ENCODE data around the gene SHKBP1. TPM values are rescaled to one million over a fixed set of nuclear protein-coding genes. Genes with fewer than 3 reads are reported as not detected.

Gene SHKBP1
- total and polyA plus RNA-seq, 2 of the 4 experiments (the other 2 are of a cell fraction): 15.6 to 94.0 TPM

DNA sequence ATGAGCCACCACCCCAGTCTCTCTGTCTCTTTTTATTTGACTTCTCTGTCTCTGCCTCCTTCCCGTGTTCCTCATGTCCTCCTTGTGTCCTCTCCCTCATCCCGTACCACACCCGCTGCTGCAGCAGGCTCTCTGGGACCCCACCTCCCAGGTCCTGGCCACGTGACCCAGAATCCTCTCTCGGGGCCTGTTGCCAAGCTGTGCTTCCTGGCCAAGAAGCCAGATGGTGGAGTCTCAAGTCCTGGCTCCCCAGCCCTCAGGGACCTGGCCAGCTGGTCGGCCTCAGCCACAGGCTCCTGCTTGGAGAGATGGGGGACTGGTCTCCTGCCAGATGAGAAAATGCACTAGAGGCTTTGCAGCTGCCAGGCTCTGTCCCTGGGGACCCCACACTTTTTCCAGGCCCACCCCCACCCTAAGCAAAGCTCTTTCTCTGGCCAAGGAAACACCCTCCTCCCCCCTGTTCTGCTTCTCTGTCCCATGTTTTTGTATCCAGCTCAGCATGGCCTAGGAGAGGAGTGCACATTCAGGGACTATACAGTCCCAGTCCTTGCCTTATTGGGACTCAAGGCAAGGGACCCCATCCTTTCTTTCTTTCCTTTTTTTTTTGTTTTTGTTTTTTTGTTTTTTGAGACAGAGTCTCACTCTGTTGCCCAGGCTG lies 34.3 kb upstream of the SHKBP1 start:
- Histone ChIP-seq H2AK9ac (replicated peaks; ENCODE audit: low read depth, low read length, poor library complexity) (peak overlapping the region; percentile 72), H3K4ac (ENCODE audit: low read depth, low read length) (no peak overlapping the region), H3K14ac (replicated peaks; ENCODE audit: low read depth, low read length) (no peak overlapping the region), H3K36me3 (ENCODE audit: control insufficient read depth, insufficient read depth, low read length) (no peaks in the 10 kb centered on the region), H3K27ac (ENCODE audit: insufficient read depth, low read length) (peak overlapping the region; percentile 32; the same call in 1 of the 2 replicates), H3K9me1 (ENCODE audit: insufficient read depth, low read length) (no peaks in the 10 kb centered on the region), H4K8ac (ENCODE audit: low read depth in 2 of 2, low read length in 2 of 2) (no peak overlapping the region), H4K5ac (ENCODE audit: low read depth, low read length) (no peak overlapping the region), H3K4me3 (ENCODE audit: insufficient read depth, low read depth, low read length) (no peak overlapping the region), H3K4me2 (ENCODE audit: low read depth, low read length) (peak overlapping the region; percentile 32; the same call in 1 of the 2 replicates), H3K4me1 (ENCODE audit: control insufficient read depth, insufficient read depth, low read length) (peaks cover 4% of the 10 kb centered on the region; the same call in 1 of the 2 replicates), H3K9me3 (ENCODE audit: control insufficient read depth, insufficient read depth, low read length) (peaks cover 4% of the 10 kb centered on the region), H3K79me1 (ENCODE audit: low read depth in 1 of 2, low read length in 2 of 2) (no peaks in the 10 kb centered on the region), H2BK120ac (ENCODE audit: low read depth, low read length) (no peak overlapping the region), H2AFZ (replicated peaks; ENCODE audit: low read length, poor library complexity) (peak overlapping the region; percentile 63), H4K91ac (ENCODE audit: insufficient read depth, low read depth, low read length) (no peak overlapping the region), H2BK5ac (ENCODE audit: low read depth, low read length, poor library complexity, severe bottlenecking) (no peak overlapping the region), H3K56ac (ENCODE audit: extremely low read depth, insufficient read depth, low read length) (no peak overlapping the region), H2AK5ac (ENCODE audit: low read depth, low read length) (no peak overlapping the region), H3K27me3 (ENCODE audit: control insufficient read depth, insufficient read depth, low read length) (peaks cover 11% of the 10 kb centered on the region; the same call in 1 of the 2 replicates), H2BK15ac (ENCODE audit: low read depth, low read length) (no peak overlapping the region), H4K20me1 (ENCODE audit: insufficient read depth, low read length) (no peaks in the 10 kb centered on the region), H3K18ac (ENCODE audit: low read depth, low read length) (no peak overlapping the region; the same call in 1 of the 2 replicates), H3K9ac (ENCODE audit: low read depth, low read length) (no peak overlapping the region), H3K23ac (ENCODE audit: low read depth, low read length) (no peak overlapping the region), H2BK20ac (ENCODE audit: low read depth, low read length) (no peak overlapping the region)
- TF ChIP-seq MAZ (IDR thresholded peaks at IDR 0.05; ENCODE audit: borderline replicate concordance, low read depth, low read length) (no peak), BHLHE40 (IDR thresholded peaks at IDR 0.05; ENCODE audit: low read depth, low read length) (no peak), USF2 (IDR thresholded peaks at IDR 0.05; ENCODE audit: low read depth, low read length) (peak; percentile 36; the same call in 1 of the 2 replicates), NFE2L2 (IDR thresholded peaks at IDR 0.05; ENCODE audit: low read depth, low read length) (no peak), SMC3 (IDR thresholded peaks at IDR 0.05; ENCODE audit: low read depth, low read length) (no peak), CEBPB (IDR thresholded peaks at IDR 0.05; ENCODE audit: low read depth, low read length) (no peak), CTCF (conservative IDR thresholded peaks at IDR 0.05; ENCODE audit: low read depth, low read length) (no peak), MXI1 (IDR thresholded peaks at IDR 0.05; ENCODE audit: borderline replicate concordance, low read depth, low read length) (no peak)
- in situ Hi-C loops (cut with MboI; ENCODE audit: low sequenced_read_pairs) (no loop called here), intact Hi-C loops (cut with micrococcal nuclease) (no loop called here), dilution Hi-C loops (cut with HindIII; ENCODE audit: low sequenced_read_pairs, unreplicated experiment) (no loop called here)
- CTCF ChIA-PET: no interaction called here
- DNase-seq: peak; percentile 60
- no TSS peak for BruUV-seq (replicated peaks)
- POLR2A ChIA-PET (ENCODE audit: unreplicated experiment): no interaction called here
- WGBS, 2 experiments (ENCODE audit: extremely low coverage in 2 of 2, insufficient read length in 1 of 2): 5% methylated on average over 3 of the region's 6 CpGs; no CpG with 5 or more reads in 1 of the 2 experiments
- peak; percentile 75 for ATAC-seq (ENCODE audit: low read depth)

Data from IMR-90 (cell line).